Measurements from ENCODE around the gene DMBX1. TPM values are rescaled to one million over a fixed set of nuclear protein-coding genes. Genes with fewer than 3 reads are reported as not detected.

DMBX1 gene
- total and polyA plus RNA-seq, 9 of the 15 experiments (the other 6 are each of a cell fraction or from before 2014, with no cell fraction given) = 0.25 to 4.3 (median 1.0) TPM

- TF ChIP-seq ZBTB7A (IDR thresholded peaks at IDR 0.05; ENCODE audit: borderline replicate concordance, control insufficient read depth, low read depth, low read length) = peak; percentile 29; the same call in 1 of the 2 replicates
- no peak for TF ChIP-seq HDAC8 (tag; IDR thresholded peaks at IDR 0.05)
- no peak for TF ChIP-seq HNRNPH1 (optimal IDR thresholded peaks at IDR 0.05; ENCODE audit: low read depth, low read length)
- peak; percentile 78 for TF ChIP-seq CTCFL (IDR thresholded peaks at IDR 0.05; ENCODE audit: borderline replicate concordance, insufficient read depth, low read depth, low read length, poor library complexity, severe bottlenecking)
- 0 out of 2 replicates have a peak, but pooled peaks have one; percentile 12 for TF ChIP-seq DEAF1 (CRISPR knock-in tag; IDR thresholded peaks at IDR 0.05)
- no peak for TF ChIP-seq PCBP1 (IDR thresholded peaks at IDR 0.05; ENCODE audit: low read depth, low read length, poor library complexity, severe bottlenecking)
- TF ChIP-seq SRSF3 (IDR thresholded peaks at IDR 0.05; ENCODE audit: insufficient read depth, low read length) = no peak
- no peak for TF ChIP-seq TAF9B (IDR thresholded peaks at IDR 0.05; ENCODE audit: partially characterized antibody)
- no peak for TF ChIP-seq SREBF1 (IDR thresholded peaks at IDR 0.05; ENCODE audit: borderline replicate concordance, low read depth, low read length)
- no peak for TF ChIP-seq MYBL2 (IDR thresholded peaks at IDR 0.05; ENCODE audit: low read depth)
- no peak for TF ChIP-seq MYBL2 (CRISPR knock-in tag; IDR thresholded peaks at IDR 0.05; ENCODE audit: borderline replicate concordance)
- no peak for TF ChIP-seq ZBTB43 (CRISPR knock-in tag; IDR thresholded peaks at IDR 0.05)
- no peak for TF ChIP-seq GABPB2 (CRISPR knock-in tag; conservative IDR thresholded peaks at IDR 0.05)
- TF ChIP-seq REST (IDR thresholded peaks at IDR 0.05; ENCODE audit: borderline replicate concordance) = peak; percentile 75
- no peak for TF ChIP-seq REST (CRISPR knock-in tag; IDR thresholded peaks at IDR 0.05; ENCODE audit: low read depth)
Observed at GRCh38 chr1:46487818-46488218, 1.8 kb upstream of the DMBX1 start (continued).
